NCI-H226 (cell line): ENCODE data around the gene ADGRV1.
"Not testable (repeated sequence)": the region's sequence is repeated elsewhere in the genome, so short reads cannot be mapped to it uniquely, and the experiment has no call there.

Source experiments
- DNase-seq: peaks from one replicate; pipeline ENCODE4 v3.0.0-alpha.2; 2015

The ADGRV1 gene

DNA sequence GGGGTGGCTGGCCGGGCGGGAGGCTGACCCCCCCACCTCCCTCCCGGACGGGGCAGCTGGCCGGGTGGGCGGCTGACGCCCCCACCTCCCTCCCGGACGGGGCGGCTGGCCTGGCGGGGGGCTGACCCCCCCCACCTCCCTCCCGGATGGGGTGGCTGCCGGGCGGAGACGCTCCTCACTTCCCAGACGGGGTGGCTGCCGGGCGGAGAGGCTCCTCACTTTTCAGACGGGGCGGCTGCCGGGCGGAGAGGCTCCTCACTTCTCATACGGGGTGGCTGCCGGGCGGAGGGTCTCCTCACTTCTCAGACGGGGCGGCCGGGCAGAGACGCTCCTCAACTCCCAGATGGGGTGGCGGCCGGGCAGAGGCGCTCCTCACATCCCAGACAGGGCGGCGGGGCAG is 37.2 kb downstream of the ADGRV1 start:
- not testable (repeated sequence) for DNase-seq

DNA sequence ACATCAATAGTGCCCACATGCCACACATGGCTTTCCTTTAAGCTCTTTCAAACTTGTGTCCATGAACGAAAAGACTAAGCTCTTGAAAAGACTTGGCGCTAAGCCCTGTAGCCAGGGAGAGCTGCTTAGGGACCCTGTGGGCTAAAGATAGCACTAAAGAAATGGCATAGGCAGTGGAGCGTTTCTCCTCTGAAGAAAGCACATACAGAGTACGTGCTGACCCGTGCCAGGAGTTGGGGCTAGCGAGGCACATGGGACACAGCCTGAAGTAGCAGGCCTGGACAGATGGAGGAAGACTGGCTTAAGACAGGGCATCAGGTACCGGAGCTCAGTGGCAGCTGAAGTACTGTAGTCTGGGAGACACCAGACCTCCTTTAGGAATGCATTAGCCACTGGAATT is 39.7 kb downstream of the ADGRV1 start:
- DNase-seq = no peak

DNA sequence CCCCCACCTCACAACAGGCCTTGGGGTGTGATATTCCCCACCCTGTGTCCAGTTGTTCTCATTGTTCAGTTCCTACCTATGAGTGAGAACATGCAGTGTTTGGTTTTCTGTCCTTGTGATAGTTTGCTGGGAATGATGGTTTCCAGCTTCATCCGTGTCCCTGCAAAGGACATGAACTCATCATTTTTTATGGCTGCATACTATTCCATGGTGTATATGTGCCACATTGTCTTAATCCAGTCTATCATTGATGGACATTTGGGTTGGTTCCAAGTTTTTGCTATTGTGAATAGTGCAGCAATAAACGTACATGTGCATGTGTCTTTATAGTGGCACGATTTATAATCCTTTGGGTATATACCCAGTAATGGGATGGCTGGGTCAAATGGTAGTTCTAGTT is 41.7 kb downstream of the ADGRV1 start:
- DNase-seq = not testable (repeated sequence)

DNA sequence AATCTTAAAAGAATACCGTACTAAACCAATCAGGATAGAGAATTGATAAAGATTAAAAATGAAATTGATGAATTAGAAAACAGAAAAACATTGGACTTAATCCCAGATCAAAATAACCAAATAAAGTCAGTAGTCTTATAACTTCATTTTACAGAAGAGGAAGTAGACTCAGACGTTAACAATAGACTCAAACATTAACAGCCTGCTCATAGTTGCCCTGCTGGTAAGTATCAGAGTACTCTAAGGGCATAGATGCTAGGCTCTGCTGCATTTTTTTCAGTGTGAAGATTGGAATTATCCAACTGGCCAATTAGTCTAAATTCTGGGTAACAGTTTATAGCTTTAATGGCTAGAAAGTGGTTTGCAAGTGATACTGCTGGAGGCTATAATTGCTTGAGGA is 42.9 kb downstream of the ADGRV1 start:
- no peak for DNase-seq

DNA sequence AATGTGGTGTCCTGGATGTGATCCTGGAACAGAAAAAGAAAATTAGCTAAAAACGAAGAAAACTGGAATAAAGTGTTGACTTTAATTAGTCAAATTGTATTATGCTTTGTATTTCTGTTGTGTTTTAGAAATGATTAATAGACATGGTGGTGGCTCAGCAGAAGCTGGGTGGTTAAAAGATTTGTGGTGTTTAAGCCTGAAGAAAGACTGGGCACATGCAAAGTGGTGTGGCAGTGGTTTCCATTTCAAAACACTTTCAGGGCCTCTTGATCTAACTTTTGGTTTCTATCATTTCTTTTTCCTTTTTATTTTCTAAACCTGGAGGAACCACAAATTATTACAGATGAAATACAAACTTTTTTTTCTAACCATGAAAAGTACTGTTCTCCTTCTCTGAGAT is 44.1 kb downstream of the ADGRV1 start:
- no peak for DNase-seq

DNA sequence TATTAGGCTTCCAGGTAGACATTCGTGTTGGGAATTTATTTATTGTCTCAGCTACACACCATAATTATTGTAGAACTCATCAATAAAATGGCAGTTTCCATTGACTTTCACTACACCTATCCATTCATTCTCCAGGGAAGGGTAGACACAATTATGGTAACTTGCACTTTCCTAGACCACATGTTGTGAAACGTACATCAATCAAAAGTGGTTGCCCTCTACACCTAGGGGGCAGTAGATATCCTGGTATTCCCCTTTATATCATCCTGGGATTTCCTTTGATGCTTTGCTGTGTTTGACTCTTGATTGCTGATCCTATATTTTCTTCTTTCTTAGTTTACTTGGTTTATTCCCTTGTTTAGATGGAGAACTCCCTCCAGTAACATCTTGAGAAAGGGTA is 47.9 kb downstream of the ADGRV1 start:
- no peak for DNase-seq

DNA sequence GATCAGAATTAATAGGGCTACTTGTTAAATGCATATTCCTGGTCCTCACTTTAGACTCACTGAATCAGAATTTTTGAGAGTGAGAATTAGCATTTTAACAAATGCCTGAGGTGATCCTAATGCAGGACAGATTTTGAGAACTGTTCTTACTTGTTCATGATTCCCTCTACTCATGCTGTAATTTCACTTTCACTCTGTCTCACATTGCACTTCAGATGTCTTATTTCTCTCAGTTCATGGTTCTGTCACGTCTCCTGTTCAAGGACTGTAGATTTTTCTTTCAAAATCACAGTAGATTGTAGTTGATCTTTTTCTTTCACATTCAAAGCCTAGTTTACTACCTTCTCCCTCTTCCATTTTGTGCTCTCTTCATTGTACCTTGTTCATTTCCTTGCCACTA is 54.3 kb downstream of the ADGRV1 start:
- DNase-seq = no peak

DNA sequence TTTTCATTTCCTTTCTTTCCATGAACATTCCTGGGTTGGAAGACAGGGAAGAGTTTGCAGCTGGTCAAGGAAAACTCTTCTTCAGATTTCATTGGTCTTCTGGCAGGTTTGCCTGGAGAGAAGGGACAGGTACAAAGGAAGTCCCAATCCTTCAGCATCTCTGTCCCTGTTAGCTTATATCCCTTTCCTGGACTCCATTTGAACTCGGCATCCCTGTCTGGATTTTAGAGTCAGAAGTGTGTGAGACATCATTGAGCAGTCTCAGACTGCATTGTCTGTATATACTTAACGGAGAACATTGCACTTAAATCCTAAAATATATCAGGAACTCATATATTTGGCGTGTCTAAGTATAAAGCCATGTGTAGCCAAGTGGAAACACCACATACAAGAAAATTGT is 54.9 kb downstream of the ADGRV1 start:
- no peak for DNase-seq

DNA sequence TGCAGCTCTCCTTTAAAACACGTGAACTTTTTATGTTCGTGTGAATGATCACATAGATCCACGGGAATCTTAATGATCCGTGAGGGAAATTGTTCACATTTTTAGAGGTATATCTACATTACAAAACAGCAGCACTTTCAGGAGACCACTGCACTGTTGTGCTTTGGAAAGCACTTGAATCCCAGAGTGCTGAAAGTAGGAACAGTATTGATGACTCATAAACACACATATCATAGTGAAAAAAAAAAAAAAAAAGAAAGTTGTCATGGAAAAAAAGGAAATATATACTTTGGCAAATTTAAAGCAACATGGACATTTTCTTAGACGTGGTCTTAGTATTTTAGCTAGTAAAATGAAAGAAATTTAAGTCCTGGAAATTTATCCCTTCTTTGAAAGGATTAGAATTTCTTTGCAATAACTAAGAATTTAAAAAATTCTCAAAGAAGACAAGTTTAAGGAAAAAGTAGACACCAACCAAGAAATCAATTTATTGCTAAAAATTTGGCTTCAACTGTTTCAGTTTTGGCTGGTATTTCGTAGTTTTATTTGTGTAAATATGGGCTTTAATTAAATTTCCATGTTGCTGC is 55.4 kb downstream of the ADGRV1 start:
- no peak for DNase-seq

DNA sequence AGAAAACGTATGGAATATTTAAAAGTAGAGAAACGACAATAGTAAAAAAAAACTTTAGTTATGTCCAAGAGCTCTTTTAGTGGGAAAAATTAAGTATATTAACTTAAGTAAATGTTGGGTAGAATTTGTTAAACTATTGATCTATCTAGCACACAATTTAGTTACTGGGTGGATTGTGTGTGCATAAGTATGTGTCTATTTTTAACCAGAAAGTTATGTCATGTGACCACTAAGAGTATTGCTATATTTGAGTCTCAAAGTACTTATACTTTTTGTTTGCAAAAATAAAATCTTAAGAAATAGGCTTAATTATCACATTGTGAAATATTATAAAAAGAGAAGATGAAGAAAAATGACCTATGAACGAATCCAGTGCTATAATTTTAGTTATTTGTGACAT is 56.8 kb downstream of the ADGRV1 start:
- DNase-seq = no peak

DNA sequence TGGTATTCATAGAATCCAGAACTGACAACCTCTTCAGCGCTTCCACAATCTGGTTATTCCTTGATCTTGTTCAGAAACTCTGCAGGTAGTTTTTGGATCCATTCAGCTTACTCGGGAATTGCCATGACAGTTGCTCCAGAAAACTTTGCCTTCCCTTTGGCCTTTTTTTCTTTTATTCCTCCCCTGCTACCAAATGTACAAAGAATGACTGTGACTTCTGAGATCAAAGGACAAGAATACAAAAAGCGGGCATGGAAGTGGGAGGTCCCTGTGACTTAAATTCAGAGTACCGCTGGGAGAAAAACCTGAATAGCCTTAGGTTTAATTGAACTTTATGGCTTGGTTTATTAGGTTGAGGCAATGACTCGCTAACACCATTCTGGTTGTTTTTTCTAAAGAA is 59.5 kb downstream of the ADGRV1 start:
- DNase-seq = no peak

DNA sequence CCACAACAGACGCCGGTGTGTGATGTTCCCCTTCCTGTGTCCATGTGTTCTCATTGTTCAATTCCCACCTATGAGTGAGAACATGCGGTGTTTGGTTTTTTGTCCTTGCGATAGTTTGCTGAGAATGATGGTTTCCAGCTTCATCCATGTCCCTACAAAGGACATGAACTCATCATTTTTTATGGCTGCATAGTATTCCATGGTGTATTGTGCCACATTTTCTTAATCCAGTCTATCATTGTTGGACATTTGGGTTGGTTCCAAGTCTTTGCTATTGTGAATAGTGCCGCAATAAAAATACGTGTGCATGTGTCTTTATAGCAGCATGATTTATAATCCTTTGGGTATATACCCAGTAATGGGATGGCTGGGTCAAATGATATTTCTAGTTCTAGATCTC is 61.2 kb downstream of the ADGRV1 start:
- not testable (repeated sequence) for DNase-seq

DNA sequence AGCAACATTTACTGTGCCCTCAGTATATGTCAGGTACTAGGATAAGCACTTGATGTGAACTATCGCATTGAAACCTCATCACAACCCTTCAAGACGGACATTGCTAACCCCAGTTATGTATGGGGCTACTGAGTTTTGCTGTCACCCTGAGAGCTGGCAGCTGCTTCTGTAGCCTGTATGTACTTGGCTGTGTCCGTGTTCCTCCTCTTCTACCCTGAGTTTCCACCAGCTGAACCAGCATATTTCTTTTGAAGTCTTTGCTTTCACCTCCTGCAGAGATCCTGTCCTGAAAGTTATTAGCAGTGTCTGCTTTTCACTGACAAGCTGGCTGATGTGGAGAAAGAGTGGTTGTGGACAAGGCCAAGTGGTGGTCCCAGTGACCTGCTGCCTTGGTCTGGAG is 63.3 kb downstream of the ADGRV1 start:
- no peak for DNase-seq

DNA sequence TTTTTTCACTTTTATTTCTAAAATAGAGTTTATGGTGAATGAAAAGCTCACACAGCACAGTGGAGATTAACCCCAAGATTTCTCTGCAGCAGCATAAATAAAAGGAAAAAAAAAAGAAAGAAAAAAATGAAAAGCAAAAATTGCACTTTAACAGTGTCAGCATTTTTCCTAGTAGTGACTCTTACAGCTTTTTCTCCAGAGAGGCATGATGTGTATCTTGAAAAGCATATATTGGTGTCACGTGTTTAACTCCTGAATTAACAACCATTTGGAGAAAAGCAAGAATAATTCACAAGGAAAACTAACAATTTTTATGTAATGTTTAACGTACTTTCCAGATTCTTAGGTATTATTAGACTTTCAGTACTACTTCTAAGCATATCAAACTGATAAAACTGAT is 67.9 kb downstream of the ADGRV1 start:
- no peak for DNase-seq

DNA sequence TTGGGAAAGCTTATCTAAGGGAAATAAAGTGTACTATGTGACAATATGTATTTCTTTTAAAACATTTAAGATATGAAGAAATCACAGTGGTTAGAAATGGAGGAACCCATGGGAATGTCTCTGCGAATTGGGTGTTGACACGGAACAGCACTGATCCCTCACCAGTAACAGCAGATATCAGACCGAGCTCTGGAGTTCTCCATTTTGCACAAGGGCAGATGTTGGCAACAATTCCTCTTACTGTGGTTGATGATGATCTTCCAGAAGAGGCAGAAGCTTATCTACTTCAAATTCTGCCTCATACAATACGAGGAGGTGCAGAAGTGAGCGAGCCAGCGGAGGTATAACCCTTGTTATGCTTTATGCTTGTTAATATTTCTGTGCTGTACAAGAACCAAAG is 69.9 kb downstream of the ADGRV1 start:
- DNase-seq = no peak

DNA sequence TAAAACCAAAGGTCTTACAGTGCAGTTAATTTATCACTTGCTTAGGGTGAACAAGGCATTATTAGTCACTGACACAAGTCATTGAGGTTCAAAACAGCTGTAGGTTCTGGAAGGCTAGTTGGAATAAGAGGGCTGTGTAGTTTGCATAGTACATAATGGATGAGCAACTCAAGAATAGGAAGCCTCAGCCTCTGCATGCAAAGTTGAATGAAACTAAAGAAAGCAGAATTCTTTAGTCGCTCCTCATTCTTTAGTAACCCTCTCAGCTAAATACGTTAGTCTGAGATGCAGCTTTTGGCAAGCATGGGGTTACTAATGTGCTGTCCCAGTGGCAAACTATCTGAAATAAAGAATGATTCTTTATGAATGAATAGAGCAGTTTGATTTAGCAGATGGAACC is 74.2 kb downstream of the ADGRV1 start:
- no peak for DNase-seq

DNA sequence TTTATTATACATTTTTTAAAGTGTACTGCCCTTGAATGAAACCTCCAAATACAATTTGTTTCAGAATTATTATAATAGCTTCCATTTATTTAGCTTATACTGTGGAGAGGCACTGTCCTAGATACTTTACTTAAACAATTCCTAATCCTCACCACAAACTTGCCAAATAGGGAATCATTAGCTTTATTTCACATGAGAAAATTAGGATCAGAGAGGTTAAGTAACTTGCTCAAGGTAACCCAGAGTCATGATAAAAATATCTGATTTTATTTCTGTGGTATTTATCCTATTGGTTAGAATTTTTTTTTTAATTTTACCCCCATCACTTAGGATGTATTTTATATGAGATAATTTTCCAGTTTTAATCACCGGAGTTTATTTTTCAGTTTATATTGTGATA is 78.4 kb downstream of the ADGRV1 start:
- DNase-seq = no peak

DNA sequence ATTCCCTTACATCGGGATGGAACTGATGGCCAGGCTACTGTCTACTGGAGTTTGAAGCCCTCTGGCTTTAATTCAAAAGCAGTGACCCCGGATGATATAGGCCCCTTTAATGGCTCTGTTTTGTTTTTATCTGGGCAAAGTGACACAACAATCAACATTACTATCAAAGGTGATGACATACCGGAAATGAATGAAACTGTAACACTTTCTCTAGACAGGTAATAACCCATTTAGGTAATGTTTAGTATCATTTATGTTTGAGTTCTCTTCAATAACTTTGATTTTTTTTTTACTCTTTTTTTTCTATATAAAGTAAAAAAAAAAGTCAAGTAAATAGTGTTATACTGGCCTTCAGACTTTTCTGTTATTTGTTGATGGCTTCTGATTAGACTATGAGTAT is 79.1 kb downstream of the ADGRV1 start:
- DNase-seq = no peak

DNA sequence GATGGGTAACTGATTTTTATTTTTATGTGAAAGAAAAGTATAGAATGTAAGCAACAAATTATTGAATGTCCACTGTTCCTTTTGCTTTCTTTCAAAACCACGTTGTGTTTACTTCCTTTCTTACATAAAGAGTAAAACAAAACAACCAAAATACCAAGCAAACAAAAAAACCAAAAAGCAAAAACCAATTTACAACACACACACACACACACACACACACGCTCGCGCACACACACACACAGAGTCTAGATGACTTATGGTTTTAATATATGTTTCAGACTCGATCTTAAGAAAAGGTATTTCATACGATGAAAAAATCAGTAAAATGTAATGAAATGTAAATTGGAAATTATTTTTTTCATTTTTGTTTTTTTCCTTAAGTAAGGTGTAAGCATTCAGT is 80.3 kb downstream of the ADGRV1 start:
- no peak for DNase-seq

DNA sequence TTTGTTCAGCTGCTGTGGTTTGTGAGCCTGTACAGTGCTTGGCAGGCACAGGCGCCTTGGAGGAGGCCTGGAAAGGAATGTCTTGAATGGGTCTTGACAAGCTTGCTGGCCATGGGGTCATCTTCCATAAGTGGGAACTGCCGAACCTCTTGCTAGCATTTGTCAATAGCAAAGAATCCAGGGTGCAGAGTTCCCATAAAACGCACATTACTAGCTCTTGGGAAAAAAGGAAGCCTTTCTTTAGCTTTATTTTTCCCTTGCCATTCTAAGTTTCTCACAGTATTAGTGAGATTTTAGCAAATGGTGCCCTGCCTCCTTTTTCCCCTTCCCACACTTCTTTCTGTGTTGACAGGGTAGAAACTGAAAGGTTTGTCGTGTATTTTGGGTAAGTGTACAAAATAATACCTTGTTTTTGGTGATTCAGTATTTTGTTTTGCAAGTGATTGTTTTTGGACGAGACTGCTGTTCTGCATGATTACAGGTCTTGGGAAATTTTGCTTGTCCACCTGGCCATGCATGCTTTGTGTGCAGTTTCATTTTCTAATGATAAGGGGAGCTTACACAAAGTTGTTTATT is 82.0 kb downstream of the ADGRV1 start:
- DNase-seq = no peak

DNA sequence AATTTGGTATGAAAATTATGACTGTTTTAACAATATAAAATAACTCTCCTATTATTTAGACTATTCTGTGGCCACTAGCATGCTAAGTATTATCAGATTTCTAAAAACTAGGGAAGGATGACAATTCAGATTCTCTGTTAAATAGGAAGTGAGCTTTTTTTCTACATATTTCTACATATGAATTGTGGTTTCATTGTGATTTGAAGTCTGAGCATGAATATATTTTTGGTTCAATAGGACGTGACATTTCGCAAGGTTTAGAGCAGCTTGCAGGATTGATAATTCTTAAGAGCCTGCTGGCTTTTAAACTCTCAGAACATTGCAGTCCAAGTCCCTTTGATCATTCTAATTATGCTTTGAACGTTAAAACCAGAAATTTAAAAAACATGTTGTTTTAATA is 82.9 kb downstream of the ADGRV1 start:
- DNase-seq = no peak

DNA sequence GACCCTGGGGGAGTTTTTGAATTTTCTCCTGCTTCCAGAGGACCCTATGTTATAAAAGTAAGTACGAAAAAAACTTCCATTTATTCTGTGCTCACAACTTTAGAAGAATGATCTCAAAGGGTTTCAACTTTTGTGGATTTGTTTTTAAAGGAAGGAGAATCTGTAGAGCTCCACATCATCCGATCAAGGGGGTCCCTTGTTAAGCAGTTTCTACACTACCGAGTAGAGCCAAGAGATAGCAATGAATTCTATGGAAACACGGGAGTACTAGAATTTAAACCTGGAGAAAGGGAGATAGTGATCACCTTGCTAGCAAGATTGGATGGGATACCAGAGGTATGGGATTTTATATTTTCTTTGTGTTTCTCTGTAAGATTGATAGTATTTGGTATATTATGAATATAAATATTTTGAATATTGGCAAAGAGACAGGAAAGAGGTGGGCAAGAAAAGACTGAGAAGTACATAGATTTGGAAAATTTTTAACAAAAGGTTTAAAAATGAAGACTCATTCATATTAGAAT is 84.2 kb downstream of the ADGRV1 start:
- no peak for DNase-seq

DNA sequence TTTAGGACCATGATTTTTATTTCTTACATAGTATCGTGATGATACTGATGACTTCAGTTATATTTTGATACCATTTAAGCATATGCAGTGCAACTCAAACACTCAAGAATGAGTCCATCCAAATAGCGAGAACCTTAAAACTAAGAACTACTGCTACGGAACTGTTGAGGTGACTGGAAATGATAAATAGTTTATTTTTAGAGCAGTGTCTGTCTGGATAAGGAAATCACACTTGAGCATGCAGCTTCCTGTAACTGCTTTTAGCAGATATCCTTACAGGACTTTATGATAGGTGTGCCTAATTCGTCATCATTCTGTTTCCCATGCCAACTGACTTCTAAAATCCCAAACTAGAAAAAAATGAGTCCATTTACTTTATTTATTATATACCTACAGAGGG is 85.5 kb downstream of the ADGRV1 start:
- DNase-seq = no peak

DNA sequence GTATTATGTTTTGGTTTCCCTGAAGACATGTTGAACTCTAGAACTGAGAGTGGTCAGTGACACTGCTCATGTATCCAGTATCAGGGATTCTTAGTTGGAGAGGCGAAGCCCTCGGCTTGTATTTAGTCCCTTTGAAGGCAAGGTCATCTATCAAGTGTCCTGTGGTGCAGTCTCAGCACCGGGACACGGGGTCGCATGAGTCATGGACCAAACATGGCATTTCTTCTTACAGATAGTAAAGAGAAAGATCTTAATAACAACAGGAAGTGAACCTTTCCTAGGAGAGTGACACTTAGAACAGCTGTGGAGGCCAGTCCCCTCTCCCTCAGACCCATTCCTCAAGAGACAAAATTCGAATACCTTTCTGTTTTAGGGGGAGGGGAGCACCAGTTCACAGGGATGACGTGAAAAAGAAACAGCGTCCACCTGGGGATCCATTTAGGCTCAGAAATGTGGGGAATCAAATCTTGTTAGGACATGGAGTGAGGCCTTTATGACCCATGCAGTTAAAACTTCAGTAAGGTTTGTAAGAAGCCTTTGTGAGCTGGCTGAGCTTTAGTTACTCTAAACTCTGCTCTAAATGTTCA is 86.5 kb downstream of the ADGRV1 start:
- DNase-seq = no peak

DNA sequence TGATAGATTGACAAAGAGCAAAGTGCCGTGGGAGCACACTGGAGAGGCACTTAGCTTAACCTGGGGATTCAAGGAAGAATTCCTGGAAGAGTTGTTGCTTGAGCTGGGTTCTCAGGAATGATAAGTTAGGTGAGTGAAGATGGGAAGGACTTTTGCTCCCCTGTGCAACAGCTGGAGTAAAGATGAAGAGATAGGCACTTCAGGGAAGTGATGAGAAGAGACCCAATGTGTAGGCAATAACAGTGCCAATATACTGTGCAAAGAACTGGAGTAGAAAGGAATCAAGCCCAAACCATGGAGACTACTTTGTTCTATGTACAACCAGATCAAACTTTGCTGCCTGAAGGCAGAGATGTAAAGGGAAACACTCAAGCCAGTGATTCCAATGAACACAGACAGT is 92.2 kb downstream of the ADGRV1 start:
- DNase-seq = no peak
